HAP-1 (cell line): ENCODE data around the gene COL4A3.

Experiments used
- DNase-seq, 2 experiments: peaks; one replicate each; pipeline ENCODE4 v3.0.0-alpha.2; 2016 to 2020; ENCODE audit warnings: low spot score in 2 of 2
- H3K27me3 ChIP-seq: fragments of 250-450 bp; sonication (Bioruptor Pico); 2 replicates; pipeline ENCODE4 v1.5.1; 2020; ENCODE audit warnings: low read depth, mild to moderate bottlenecking, moderate library complexity
- H3K36me3 ChIP-seq: fragments of 250-450 bp; sonication (Bioruptor Pico); replicated peaks from 2 replicates; pipeline ENCODE4 v1.5.1; 2020; ENCODE audit warnings: mild to moderate bottlenecking
- H3K4me1 ChIP-seq: fragments of 250-450 bp; sonication (Bioruptor Pico); 2 replicates; pipeline ENCODE4 v1.5.1; 2020; ENCODE audit warnings: mild to moderate bottlenecking
- H3K4me3 ChIP-seq: fragments of 250-450 bp; sonication (Bioruptor Pico); 2 replicates; pipeline ENCODE4 v1.5.1; 2020; ENCODE audit warnings: mild to moderate bottlenecking, moderate library complexity
- H3K9me3 ChIP-seq: fragments of 250-450 bp; sonication (Bioruptor Pico); 2 replicates; pipeline ENCODE4 v1.5.1; 2020; ENCODE audit warnings: mild to moderate bottlenecking, moderate library complexity
- in situ Hi-C: fragments of 300-500 bp; cut with MboI; formaldehyde crosslinking; loops from 3 replicates; pipeline ENCODE4 v1.14.3; 2020; ENCODE audit warnings: low sequenced_read_pairs, inconsistent platforms, mixed read lengths

COL4A3 gene

DNA sequence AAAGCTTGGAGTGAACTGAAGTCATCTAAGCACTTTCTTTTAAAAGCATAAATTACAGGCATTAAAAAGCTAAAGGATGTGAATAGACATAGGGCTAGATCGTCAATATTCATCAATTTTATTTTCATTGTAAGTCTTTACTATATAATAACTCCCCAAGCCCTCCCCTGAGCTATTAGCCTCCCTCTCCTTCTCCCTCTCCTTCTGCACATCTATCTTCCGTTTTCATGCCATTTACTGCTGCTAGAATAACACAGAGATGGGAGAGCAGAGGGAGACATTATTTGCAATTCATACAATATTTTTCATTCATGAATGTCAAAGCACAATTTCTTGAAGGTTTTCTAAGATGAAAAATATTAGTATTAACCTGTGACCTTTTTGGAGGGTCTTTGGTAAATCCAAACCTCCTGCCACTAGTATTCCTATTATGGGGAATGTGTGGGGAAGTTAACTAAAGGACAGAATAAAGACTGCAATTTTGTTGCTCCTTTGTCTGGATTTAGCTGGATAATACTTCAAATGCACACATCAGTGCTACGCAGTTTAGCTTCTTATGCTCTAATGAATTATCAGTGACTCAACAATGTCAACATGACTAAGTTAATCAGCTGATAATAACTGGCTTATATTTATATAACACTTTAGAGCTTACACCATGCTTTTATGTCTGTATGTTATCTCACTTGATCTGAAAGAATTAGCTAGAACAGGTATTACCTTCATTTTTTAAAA lies 132.4 kb downstream of the COL4A3 start:
- H3K9me3 ChIP-seq: no peaks in the 10 kb centered on the region
- no peaks in the 10 kb centered on the region for H3K27me3 ChIP-seq
- in situ Hi-C loops: no loop called here
- H3K4me3 ChIP-seq: no peak overlapping the region
- DNase-seq: no peak
- H3K4me1 ChIP-seq: peaks cover 10% of the 10 kb centered on the region
- H3K36me3 ChIP-seq: no peaks in the 10 kb centered on the region

DNA sequence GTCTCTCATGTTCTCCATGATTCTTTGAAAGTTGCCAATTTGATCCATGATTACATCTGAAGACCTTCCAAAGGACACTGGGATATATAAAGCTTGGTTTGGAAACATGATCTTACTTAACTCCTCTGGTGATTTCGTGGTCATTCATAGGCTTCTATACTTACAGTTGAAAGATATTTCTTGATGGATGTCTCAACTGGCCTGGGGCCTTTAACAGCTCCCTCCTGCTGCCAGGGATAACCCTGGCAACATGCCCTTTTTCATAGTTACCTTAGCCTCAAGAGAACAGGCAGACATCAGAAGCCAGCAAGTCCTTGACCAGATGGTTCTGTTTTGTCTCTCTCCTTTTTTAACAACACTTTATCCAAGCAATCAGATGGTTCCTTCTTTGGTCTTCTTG lies 137.1 kb downstream of the COL4A3 start:
- peaks cover 10% of the 10 kb centered on the region for H3K4me1 ChIP-seq
- in situ Hi-C loops: no loop called here
- H3K36me3 ChIP-seq: no peaks in the 10 kb centered on the region
- no peaks in the 10 kb centered on the region for H3K27me3 ChIP-seq
- no peak overlapping the region for H3K4me3 ChIP-seq
- no peak for DNase-seq
- no peaks in the 10 kb centered on the region for H3K9me3 ChIP-seq

DNA sequence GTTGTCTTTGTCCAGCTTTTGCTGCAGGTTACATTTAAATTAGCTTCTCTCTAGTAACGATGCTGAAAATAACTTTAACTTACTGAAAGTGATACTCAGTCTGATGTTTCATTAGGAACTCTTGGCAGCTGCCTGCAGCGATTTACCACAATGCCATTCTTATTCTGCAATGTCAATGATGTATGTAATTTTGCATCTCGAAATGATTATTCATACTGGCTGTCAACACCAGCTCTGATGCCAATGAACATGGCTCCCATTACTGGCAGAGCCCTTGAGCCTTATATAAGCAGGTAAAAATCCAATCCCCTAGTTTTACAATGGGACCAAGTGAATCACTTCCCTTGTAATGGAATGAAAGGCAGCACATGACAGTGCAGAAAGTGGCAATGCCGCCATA lies 144.4 kb downstream of the COL4A3 start:
- peak; percentile 22 to 27 for DNase-seq
- peaks cover 50% of the 10 kb centered on the region for H3K4me1 ChIP-seq
- in situ Hi-C loops: no loop called here
- no peak overlapping the region for H3K4me3 ChIP-seq
- no peaks in the 10 kb centered on the region for H3K36me3 ChIP-seq
- no peaks in the 10 kb centered on the region for H3K9me3 ChIP-seq
- H3K27me3 ChIP-seq: no peaks in the 10 kb centered on the region

DNA sequence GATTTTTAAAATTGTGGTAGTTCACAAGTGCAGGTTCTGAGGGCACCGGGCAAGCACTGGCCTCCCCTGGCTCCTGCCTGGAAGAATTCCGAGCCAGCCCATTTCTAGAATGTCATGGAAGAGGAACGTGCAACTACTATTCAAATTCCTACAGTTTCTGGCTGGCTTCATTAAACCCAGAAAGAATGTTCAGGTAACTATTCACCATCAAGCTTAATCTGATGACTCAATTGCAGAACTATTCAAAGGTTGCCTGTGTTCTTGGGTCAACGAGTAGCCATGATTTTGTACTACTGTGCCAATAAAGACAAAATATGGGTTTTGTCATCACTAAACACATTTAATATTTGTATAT lies 146.3 kb downstream of the COL4A3 start:
- in situ Hi-C loops: no loop called here
- Histone ChIP-seq H3K4me3 (no peak overlapping the region), H3K4me1 (peaks cover 50% of the 10 kb centered on the region), H3K27me3 (no peaks in the 10 kb centered on the region), H3K36me3 (no peaks in the 10 kb centered on the region), H3K9me3 (no peaks in the 10 kb centered on the region)
- DNase-seq: peak in 1 of 2 experiments; percentile 16

DNA sequence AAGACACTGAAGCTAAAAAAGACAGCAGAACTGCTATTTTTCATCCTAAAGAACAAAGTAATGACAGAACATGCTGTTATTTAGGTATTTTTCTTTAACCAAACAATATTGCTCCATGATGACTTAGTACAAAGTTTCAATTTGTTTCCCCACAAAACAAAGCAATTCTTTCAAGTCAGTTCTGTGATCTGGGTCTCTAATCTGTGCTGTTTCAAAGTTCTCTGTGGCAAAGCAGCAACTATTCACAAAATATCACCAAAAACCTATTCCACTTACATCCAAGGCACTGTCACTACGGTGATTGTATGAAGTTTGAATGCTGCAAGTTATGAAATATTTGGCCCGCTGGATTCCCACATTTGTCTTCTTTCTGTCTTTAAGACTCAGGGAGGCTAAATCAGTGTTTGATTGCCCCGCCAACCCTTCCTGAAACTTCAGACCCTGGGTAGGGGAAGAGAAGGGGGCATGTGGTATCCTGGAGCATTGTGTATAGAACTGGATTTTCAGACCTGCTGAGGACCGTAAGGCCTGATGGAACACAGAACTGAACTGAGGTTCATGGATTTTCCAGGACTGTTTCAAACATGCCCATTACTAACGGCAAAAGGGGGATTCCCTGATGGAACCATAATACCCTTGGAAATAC lies 147.6 kb downstream of the COL4A3 start:
- H3K27me3 ChIP-seq: no peaks in the 10 kb centered on the region
- no peaks in the 10 kb centered on the region for H3K9me3 ChIP-seq
- in situ Hi-C loops: no loop called here
- H3K4me3 ChIP-seq: no peak overlapping the region
- peak in 1 of 2 experiments; percentile 24 for DNase-seq
- H3K36me3 ChIP-seq: no peaks in the 10 kb centered on the region
- H3K4me1 ChIP-seq: peaks cover 50% of the 10 kb centered on the region

DNA sequence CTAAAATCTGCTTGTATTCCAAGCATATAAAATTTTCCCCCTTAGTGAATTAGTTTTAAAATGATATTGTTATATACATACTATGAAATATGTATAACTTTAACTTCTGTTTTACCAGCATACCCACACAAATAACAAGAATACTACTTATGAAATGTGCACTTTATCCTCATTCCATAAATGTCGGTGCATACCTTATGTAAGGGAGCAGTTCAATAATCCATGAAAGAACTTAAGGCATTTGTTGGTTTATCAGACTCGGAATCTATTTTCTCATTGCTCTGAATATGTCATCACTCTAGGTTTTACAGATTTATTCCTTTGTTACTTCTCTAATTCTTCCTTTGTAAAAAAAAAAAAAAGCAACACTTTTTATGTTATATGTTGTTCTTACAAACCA lies 148.2 kb downstream of the COL4A3 start:
- H3K4me3 ChIP-seq: no peak overlapping the region
- in situ Hi-C loops: no loop called here

DNA sequence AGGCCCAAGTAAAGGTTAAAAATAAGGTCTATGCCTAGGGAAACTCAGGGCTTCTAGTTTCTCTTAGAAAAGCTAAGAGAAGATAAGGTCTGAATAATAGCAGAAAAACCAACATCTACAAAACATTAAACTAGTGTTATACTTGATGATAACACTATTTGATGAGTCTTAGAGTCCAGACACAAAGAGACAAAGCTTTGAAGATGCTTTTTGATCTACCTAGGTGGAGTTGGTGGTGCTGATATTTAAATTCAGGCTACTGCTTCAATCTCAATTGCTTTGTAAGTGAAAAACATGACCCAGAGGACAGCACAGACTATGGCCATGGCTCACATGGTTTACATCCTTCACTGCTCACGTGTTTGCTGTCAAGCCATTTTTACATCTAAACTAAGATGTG lies 148.9 kb downstream of the COL4A3 start:
- peaks cover 45% of the 10 kb centered on the region for H3K4me1 ChIP-seq
- no peak for DNase-seq
- in situ Hi-C loops: no loop called here
- H3K4me3 ChIP-seq: no peak overlapping the region
- H3K36me3 ChIP-seq: no peaks in the 10 kb centered on the region
- H3K27me3 ChIP-seq: no peaks in the 10 kb centered on the region
- no peaks in the 10 kb centered on the region; the same call in 1 of the 2 replicates for H3K9me3 ChIP-seq

More for the DNA sequence above, 148.2 kb downstream of the COL4A3 start:
- H3K9me3 ChIP-seq: no peaks in the 10 kb centered on the region; the same call in 1 of the 2 replicates
- H3K27me3 ChIP-seq: no peaks in the 10 kb centered on the region
- peak in 1 of 2 experiments; percentile 73 for DNase-seq
- H3K36me3 ChIP-seq: no peaks in the 10 kb centered on the region
- H3K4me1 ChIP-seq: peaks cover 50% of the 10 kb centered on the region

DNA sequence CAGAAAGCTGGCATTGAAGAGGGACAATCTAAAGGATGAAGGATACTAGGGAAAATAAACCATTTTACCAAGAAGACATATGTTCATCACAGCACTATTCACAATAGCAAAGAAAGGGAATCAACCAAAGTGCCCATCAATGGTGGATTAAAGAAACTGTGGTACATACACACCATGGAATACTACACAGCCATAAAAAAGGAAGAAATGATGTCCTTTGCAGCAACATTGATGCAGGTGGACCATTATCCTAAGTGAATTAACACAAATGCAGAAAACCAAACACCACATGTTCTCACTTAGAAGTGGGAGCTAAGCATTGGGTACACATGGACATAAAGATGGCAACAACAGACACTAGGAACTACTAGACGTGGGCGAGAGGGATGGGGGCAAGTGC lies 153.4 kb downstream of the COL4A3 start:
- Histone ChIP-seq H3K4me1 (peaks cover 7% of the 10 kb centered on the region), H3K36me3 (no peaks in the 10 kb centered on the region), H3K9me3 (peaks cover 5% of the 10 kb centered on the region), H3K27me3 (no peaks in the 10 kb centered on the region), H3K4me3 (no peak overlapping the region)
- DNase-seq: no peak
- in situ Hi-C loops: no loop called here

DNA sequence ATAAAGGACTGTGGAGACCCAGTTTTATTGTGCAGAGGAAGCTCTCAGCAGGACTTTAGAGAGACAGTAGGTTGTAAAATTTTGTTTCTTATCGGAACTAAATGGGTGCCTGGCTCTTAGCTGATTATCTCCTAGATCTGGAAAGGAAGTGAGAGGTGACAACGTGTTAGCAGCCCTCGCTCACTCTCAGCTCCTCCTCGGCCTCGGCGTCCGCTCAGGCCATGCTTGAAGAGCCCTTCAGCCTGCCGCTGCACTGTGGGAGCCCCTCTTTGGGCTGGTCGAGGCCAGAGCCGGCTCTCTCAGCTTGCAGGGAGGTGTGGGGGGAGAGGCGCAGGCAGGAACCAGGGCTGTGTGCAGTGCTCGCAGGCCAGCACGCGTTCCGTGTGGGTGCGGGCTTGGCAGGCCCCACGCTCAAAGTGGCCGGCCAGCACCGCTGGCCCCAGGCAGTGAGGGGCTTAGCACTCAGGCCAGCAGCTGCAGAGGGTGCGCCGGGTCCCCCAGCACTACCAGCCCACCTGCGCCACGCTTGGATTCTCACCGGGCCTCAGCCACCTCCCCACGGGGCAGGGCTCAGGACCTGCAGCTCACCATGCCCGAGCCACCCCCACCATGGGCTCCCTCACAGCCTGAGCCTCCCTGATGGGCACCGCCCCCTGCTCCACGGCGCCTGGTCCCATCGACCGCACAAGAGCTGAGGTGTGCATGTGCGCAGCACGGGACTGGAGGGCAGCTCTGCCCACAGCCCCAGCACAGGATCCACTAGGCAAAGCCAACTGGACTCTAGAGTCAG lies 156.1 kb downstream of the COL4A3 start:
- DNase-seq: no peak
- Histone ChIP-seq H3K9me3 (peaks cover 7% of the 10 kb centered on the region), H3K4me3 (no peak overlapping the region), H3K27me3 (no peaks in the 10 kb centered on the region), H3K4me1 (peaks cover 14% of the 10 kb centered on the region), H3K36me3 (no peaks in the 10 kb centered on the region)
- in situ Hi-C loops: no loop called here

DNA sequence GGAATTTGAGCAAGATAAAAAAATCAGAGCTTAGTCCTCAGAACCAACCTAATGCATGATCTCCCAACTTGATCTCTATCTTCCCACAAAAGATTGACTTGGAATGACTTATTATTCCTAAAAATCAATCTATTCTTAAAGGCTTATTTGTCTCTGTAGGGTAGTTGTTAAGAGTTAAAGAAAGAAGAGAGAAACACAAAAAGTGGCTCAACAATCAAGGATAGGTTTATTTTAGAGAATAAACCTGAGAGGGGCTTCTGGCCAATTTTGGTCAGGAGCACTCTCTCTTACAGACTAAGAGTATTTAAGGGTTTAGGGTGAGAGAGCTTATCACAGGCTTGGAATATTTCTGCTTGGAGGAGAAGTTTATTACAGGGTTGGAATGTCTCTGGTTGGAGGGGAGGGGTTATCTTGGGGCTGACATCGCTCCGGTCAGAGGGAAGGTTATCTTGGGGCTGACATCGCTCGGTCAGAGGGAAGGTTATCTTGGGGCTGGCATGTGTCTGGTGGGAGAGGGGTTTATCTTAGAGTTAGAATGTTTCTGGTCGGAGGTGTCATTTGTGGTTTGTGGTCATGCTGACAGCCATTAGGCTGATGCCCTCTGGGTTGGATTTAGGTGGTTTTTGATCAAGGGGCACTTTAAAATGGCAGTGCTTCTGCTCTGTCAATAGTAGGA lies 158.2 kb downstream of the COL4A3 start:
- Histone ChIP-seq H3K4me1 (peaks cover 19% of the 10 kb centered on the region), H3K27me3 (no peaks in the 10 kb centered on the region), H3K36me3 (no peaks in the 10 kb centered on the region), H3K9me3 (peaks cover 7% of the 10 kb centered on the region), H3K4me3 (no peak overlapping the region)
- DNase-seq: no peak
- in situ Hi-C loops: no loop called here

DNA sequence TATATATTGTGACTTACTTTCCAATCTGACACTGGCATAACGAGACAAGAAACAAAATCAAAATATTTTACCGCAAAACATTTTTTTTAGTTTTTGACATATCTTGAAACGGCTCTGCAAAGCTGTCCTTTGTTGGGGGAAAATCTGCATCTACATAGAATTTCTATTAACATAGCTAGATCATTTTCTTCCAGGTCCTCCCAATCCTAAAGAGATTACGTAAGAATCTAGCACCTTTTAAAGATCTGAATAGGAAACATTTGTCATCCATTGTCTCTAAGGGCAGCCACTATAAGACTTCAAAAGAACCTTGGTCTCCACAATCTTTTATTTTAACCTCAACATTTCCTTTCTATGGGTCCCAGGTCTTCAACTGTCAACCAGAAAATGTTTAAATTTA lies 159.4 kb downstream of the COL4A3 start:
- Histone ChIP-seq H3K9me3 (peaks cover 7% of the 10 kb centered on the region; the same call in 1 of the 2 replicates), H3K4me1 (peaks cover 29% of the 10 kb centered on the region), H3K27me3 (no peaks in the 10 kb centered on the region), H3K4me3 (no peak overlapping the region), H3K36me3 (no peaks in the 10 kb centered on the region)
- in situ Hi-C loops: no loop called here
- peak in 1 of 2 experiments; percentile 69 for DNase-seq

DNA sequence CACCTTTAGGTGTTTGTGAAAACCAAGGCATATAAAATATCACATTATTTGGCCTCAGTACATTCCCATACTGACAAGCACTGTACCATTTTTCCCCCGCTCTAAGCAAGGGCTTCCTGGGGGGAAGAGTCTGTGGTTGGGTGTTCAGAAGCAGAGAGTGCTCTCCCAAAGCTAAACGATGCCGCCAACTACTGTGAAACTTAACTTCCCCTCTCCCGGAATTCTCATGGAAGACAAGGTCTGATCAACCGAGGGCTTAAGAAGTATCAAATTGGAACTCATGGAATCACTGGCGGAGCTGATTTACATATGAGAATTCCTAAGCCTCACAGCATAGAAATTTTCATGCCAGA lies 160.2 kb downstream of the COL4A3 start:
- in situ Hi-C loops: no loop called here

DNA sequence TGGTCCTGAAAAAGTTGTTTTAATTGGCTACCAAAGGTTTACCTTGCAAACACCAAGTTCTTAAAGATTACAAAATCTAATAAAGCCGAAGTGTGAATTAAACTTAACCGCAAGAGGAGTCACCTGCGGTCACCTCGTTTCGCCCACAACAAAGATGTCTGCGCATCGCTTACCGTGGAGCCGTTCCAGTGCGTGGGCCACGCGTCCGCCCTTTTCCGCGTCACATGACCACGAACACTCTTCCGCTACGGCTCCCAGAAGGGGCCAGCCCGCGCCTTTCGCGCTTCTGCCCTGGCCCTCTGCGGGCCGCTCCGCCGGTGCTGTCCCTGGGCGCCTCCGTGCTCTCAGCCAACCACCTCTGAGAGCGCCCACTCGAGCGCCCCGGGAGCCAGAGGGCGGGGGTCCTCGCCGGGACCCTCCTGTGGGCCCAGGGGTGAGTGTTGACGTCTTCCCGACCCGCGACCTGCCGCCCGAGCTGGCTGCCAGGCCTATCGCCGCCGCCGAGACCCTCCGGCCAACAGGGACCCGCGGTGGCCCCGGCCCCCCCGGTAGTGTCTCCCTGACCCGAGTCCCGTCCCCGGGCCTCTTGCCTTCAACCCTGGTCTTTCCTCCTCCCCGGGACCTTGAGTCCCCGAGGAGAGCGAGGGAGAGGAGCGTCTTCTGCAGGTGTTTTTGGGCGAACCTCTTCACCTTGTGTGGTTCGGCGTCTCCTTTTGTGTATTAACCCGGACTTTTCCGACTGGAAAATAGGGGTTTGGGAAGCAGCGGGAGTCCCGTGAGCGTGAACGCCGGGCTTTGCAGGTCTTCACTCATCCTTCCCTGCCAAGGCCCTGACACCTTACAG lies 160.8 kb downstream of the COL4A3 start, which contains the start of gene MFF:
Gene MFF, plus strand, starts transcription at position 257 of the 844 bp plus-strand sequence. CDS start 5,415 bp downstream, outside the sequence.
- peak within 1 kb of the TSS; percentile 73 for H3K4me3 ChIP-seq
- peaks cover 7% of the 10 kb centered on the region; the same call in 1 of the 2 replicates for H3K9me3 ChIP-seq
- peaks cover 43% of the 10 kb centered on the region for H3K4me1 ChIP-seq
- in situ Hi-C loops: no loop called here
- no peaks in the 10 kb centered on the region; the same call in 1 of the 2 replicates for H3K36me3 ChIP-seq
- peak; percentile 89 to 94 for DNase-seq
- no peaks in the 10 kb centered on the region for H3K27me3 ChIP-seq

More for the DNA sequence above, 160.2 kb downstream of the COL4A3 start:
- Histone ChIP-seq H3K4me1 (peaks cover 37% of the 10 kb centered on the region), H3K36me3 (no peaks in the 10 kb centered on the region), H3K4me3 (peak overlapping the region; percentile 73), H3K27me3 (no peaks in the 10 kb centered on the region), H3K9me3 (peaks cover 7% of the 10 kb centered on the region; the same call in 1 of the 2 replicates)
- peak; percentile 41 to 69 for DNase-seq
